HG03064 (cell line): ENCODE measurements around the gene AMIGO2.

Source experiments
- ATAC-seq: cut with Tn5 transposase; IDR thresholded peaks from one replicate; pipeline ENCODE4 v1.9.1; 2021; ENCODE audit warnings: low read depth; ENCODE audit not compliant: unreplicated experiment

AMIGO2 gene

DNA sequence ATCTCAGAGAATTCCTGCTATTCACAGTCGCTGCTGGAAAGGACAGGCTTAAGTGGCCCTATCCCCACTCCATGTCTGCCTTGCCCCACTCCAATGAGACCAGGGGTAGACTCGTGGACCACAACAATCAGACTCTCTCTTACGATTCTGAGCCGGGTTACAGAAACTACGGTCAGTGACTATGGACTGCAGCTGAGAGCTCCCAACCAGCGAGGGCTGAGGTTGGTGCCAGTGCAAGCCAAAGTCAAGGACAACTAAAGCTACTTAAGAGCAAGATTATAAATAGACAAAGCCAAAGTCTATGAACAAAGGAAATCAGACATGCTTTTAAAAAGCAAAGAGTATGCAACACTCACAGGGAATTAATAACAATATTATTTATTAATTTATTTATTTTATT is 18.3 kb upstream of the AMIGO2 start:
- no peak for ATAC-seq

DNA sequence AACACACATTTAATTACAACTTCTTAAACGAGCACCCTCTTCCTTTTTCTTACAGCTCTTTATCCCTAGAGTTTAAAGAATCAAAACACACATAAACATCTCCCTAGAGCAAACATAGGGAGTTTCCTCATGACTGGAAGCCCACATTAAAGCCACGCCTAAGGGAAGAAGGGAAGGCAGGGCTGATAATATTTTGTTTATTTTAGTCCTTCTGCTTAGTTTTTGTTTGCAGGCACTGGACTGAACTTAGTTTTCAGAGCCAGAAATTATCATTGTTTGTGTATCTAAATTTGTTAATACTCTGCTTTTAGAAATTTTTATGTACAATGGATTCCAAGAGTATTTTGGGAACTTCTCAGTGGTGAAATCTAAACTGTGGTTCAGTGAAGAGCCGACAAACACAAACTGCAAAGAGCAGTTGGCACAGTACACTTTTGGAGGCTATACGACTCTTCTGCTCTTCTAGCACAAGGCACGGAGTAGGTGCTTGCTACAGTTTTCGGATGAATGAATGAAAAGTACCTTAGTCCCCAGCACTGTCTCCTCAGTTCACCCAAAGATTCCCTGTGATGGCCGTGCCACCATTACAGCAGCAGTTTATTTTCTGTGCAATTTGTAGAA is 17.6 kb upstream of the AMIGO2 start:
- ATAC-seq = no peak

DNA sequence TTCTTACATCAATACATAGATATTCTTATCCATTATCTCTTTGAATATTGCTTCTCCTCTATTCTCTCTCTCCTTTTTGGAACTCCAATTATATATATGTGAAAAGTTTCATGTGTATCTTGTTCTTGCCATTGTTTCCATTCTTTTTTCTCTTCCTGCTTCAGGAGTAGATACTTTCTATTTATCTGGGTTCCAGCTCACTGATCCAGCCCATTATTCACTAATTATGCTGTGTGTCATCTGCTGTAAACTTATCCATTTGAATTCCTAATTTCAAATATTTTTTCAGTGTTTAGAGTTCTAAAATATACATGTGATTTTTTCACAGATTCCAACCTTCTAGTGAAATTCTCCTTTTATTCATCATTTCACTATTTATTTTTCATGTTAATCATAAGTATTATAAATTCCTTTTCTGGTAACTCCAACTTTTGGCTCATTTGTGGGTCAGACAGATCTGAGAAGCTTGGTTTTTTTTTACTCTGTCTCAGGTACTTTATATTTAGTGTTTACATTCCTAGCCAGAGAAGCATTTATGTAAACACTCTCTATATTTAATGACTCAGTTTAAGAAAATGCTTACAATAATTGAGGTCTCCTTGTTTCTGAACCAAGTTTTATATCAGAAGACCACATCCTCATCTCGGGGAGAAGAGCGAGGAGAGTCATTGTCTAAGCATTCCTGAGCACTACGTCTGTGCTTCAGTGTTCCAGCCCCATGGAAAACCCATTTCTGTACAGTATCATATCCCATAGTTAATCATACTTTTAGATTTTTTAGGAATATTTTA is 15.9 kb upstream of the AMIGO2 start:
- ATAC-seq = no peak

DNA sequence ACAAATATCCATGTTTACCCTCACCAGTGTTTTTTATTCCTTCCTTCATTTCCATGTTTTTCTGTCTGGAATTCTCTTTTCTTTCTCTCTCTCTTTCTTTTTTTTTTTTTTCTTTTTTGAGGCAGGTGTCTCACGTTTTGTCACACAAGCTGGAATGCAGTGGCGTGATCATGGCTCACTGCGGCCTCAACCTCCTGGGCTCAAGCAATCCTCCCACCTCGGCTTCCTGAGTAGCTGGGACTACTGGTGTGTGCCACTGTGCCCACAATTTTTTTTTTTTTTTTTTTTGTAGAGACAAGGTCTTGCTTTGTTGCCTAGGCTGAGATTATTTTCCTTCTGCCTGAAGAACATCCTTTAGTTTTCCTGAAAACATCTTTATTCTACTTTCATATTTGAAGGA is 15.0 kb upstream of the AMIGO2 start:
- ATAC-seq = no peak

DNA sequence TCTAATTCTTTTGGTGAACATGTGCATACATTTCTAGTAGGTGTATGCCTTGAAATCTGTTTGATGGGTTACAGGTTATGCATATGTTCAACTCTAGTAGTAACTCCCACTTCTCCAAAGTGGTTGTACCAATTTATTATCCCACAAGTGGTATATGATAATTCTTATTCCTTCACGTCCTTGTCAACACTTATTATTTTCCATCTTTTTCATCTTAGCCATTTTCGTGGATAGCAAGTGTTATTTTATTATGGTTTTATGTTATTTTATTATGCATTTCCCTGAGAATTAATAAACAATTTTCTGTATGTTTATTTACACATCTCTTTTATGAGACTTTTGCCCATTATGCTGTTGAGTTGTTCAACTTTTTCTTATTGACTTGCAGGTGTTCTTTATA is 11.2 kb upstream of the AMIGO2 start:
- no peak for ATAC-seq

DNA sequence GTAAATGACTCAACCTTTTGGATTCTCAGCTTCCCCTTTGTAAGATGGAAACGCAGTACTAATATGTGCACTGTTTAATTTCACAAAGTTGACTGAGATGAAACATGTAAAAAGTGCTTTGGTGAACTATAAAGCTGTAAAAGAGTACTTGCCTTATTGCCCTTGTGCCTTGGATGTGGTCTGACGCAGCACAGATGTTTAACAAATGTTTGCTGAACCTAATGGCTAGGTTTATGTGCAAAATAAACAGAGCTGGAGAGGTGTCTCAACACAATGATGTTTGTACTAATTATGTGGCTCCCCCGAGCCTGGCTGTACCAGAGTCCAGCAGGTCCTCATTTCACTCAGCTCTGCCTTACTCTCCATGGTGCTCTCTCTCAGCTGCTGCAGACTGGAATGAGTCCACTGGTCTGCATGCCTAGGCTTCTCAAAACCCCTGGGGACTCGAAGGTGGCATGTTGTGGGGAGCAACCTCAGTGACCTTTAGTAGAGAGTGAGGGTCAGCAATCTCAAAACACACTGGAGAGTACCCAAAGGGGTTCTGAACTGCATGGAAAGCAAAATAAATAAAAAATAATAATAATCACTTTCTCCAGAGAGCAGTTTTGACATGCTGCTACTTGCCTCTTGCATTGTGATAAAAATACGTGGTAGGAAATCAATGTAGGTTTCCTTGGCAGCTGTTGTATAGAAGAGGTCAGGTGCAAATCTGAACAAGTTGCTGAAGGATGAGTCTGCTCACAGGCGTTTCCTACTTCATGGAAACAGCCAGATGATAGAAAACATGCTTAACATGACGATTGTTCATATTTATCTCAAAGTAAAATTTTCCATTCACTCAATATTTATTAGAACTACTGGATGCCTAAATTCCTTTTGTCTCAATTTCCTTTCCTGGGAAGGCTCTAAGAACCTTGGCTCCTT is 8.5 kb upstream of the AMIGO2 start:
- ATAC-seq = no peak

DNA sequence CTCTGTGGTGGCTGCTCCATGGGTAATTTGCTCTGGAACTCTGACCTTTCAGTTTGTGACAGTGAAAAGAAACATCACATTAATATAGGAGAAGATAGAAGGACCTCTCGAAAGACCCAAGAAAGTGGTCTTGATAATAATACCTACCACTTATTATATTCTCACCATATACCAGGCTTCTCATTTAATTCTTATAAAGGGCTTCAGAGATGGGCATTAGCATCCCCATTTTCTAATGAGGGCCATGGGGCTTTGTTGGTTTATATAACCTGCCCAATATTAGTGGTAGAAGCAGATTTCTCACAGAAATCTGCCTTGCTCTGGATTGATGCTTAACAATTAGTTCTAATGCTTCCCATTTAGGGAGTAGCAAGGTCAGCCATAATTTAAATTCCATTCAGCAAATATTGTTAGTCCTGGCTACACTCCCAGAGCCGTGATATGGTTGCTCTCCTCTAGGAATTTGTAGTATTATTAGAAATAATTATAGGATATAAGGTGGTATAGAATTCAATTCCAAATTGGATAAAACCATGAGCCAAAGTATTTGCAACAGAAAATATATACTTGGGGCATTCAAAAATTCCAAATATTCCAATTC is 7.4 kb upstream of the AMIGO2 start:
- ATAC-seq = no peak

DNA sequence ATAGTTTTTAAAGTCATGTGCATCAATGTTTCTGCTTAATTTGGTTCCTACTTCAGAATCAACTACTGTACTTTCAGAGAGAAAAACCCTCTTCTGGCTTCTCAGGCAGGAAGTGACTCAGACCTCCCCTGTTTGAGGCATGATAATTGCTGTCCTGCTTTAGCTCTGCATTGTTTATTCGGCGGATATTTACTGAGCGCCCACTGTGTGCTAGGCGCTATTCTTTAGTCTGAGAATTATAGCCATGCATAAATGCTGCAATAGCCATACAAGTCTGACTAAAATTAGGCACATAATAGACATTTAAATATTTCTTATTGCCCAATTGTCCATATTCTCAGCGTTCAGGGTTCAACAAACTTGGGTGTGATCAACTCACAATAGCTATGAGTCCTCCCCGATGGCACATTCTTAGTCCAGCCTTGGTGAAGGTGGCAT is 6.1 kb upstream of the AMIGO2 start:
- no peak for ATAC-seq

DNA sequence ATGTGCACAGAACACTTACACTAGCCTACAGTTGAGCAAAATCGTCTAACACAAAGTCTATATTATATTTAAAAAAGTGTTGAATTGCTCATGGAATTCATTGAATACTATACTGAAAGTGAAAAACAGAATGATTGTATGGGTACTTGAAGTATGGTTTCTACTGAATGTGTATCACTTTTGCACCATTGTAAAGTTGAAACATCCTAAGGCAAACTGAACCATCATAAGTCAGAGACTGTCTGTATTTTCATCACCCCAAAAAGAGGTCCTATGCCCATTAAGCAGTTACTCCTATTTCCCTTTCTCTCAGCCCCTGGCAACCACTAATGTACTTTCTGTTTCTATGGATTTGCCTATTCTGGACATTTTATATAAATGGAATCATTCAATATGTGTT is 4.4 kb upstream of the AMIGO2 start:
- ATAC-seq = no peak

DNA sequence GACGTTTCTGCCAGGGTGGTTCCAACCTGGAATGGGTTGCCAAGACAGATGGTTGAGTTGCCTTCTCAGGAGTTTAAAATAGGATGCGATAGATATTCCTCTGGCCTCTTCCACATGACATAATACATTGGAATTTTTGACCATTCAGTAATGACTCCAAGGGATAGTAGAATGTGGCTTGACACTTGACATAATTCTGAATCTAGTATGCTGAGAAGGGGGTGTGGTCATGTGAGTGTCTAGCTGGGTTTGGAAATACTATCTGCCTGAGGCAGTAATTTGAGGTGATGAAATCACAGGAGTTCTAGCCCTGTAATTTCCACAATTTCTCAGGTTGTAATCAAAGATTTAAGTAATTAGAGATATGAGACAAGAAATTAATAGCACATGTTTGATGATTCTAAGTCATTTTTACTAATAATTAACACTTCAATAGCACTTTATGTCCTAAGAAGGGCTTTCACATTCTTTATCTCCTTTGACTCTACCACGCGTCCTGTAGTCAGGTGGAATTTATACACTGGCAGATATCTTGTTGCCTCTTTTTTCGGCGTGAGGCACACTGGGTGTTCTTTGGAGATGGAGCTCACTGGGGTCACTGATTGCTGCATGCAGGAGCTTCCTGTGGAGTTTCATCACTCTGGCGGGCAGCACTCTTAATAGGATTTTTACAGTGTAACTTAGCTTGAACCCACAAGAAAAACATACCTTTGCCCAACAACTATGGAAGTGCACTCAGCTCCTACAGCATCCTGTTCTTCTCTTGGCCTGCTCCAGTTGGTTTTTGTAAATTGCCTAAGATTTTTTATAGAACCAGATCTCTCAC is 3.2 kb upstream of the AMIGO2 start:
- no peak for ATAC-seq

DNA sequence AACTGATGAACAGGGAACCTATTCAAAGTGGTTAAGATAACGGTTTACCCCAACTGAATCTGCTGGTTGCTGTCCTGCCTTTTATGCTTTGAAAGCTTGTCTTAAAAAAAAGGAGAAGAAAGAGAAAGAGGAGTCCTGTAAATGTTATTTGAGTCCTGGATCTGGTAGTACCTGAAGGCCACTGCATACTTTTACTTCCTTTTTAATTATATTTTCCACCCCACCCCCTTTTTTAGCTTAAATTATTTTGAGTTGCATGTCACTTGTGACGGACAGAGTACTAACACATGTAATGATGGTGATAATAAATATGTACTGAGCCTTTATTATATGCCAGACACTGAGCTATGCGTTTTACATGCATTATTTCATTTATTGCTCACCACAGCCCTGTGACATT is 2.5 kb upstream of the AMIGO2 start:
- no peak for ATAC-seq

DNA sequence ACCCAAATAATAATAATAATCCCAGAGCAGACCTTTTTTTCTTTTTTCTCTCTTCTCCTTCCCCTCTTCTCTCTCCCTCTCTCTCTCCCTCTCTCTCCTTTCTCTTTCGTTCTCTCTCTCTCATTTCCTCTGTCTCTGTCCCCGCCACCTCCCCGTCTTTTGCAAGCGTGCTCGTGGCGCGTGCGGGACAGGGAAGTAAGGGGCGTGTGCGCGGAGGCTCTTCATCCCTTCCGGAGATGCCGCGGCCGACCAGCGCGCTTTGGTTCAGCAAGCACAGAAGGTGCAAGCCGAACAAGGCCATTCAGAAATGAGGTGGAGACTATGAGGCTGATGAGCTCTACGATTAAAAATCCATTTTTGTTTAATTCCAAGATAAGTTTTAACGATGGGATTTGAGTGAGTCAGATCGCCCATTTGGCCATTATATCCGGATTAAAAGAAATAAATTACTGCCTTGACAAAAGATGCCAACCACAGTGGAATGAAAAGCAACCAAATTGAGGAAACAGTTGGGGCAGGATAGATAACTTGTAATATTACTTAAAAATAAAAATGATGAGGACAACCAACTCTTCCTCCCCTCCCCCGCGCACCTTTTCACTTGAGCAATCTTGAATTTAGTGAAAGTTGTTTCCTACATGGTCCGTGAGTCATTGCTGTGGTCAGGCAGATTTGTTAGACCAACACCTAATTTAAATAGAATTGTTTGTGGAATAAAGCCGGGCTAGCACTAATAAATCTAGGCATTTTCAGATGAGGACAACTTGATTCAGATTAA is 1.2 kb upstream of the AMIGO2 start:
- ATAC-seq = no peak

DNA sequence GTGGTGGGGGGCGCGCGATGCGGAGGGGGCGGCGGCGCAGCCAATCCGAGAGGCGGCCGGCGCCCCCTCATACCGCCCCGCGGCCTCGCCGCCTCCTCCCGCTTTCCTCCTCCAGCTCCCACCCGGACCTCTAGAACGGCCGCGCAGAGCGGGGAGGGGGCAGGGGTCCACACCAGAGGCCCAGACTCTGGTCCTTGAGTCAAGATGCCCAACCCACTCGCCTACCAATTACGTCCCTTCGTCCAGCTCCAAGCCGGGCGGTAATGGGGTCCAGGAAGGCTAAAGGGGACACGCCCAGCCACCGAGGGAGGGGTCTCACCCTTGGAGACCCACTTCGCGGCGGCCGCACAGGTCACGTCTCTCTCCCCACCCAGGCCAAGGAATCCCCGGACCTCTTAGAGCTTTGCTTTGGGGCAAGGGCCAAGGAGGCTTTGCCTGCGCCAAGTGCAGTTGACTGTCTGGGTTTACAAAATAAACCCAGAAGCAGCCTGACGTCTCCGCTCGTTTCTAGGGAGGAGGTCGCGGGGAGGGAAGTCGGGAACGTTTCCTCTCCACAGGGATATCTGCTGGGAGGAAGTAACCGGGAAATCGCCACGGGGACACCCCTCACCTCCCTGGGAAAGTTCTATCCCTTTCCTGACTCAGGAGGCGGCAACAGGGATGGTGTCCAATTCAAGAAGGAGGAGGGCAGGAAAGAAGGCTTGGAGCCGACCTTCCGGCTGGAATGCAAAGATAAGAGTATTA is 394 bp upstream of the AMIGO2 start:
- no peak for ATAC-seq

DNA sequence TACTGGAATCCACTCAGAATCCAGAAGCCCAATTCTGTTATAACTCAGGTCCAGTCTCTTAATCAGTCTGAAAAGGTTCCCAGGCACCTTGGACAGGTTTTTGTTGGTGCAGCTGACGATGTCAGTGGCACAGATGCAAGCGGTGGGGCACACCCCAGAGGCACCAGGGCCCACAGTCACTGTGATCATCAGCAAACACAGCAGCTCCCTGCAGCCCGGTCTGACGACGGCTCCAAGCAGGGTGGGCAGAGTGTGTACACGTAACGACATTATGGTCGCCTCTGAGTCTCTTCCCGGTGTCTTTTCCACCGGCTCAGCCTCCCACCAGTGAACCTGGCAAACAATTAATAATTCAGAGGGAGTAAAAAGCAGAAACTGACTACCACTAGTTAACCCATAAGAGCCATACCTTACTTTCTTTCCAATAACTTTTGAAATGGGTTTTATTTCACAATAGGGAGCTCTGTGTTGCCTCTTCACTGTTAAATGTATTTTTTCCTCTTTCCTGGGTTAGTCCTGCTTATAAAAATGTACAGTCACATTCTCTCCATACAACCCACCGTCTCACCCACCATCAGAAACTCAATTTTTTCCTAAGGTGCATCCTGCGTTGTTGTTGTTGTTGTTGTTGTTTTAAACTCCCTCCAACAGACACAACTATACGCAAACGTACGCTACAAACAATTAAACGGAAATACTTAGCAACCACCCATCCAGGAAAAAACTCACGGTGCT is 859 bp downstream of the AMIGO2 start:
- no peak for ATAC-seq

DNA sequence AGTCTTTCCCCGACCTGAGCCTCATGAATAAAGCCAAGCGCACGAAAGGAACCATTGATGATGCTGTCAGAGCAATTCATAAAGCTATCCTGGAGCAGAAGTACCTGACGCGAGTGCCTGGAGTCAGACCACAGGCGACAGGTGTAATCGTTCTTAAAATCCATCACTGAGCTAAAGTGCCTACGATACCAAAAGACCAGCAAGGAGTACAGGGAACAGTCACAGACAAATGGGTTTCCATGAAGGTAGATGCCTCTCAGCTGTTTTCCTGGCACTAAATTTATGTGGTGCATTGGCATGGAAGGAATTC is 1.7 kb downstream of the AMIGO2 start:
- ATAC-seq = no peak

DNA sequence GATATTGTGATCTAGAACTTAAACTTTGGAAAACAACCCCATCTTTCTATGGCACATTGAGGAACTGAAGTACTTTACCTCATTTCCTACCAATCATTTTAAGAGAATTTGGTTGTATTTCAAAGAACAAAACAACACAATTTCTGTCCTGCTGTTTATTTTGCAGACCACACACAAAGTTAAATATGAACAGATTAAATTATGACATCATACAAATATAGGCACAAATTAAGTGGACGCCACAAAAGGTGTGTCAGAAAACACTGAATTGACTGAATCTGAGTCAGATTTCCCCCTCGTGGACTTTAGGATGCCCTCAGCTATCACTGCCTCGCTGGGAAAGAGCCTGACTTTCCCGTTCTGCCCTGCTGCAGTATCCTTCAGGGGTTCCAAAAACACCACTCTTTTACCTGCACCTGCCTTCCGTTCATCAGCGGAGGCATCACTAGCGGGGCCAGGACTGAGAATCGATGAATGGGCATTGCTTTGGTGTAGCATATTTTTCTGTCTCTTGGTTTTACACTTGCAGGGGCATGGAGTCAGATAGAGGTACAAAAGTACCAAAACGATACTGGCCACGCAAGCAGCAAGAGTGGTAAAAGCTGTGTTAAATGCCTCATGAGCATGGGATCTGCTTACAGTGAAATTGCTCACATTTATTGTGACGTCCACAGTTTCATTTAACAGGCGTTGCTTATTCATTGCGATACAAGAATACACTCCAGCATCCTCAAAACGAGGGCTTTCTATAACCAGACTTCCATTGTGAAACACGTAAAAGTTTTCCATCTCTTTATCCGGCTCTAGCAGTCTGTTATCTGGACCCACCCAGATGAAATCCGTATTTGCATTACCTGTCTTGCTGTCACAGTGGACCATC is 2.3 kb downstream of the AMIGO2 start:
- no peak for ATAC-seq
